Stimulated activated CD4-positive, alpha-beta T cell treated with anti-CD3 and anti-CD28 coated beads, Interleukin-2, amount 100 ng/mL, for 48 hours (primary cell): ENCODE data around the gene STAT5B.
"Not testable (repeated sequence)": the region's sequence is repeated elsewhere in the genome, so short reads cannot be mapped to it uniquely, and the experiment has no call there.

Source experiments
- DNase-seq, 2 donors: peaks; one replicate each; pipeline ENCODE4 v3.0.0-alpha.2; 2020

The STAT5B gene

DNA sequence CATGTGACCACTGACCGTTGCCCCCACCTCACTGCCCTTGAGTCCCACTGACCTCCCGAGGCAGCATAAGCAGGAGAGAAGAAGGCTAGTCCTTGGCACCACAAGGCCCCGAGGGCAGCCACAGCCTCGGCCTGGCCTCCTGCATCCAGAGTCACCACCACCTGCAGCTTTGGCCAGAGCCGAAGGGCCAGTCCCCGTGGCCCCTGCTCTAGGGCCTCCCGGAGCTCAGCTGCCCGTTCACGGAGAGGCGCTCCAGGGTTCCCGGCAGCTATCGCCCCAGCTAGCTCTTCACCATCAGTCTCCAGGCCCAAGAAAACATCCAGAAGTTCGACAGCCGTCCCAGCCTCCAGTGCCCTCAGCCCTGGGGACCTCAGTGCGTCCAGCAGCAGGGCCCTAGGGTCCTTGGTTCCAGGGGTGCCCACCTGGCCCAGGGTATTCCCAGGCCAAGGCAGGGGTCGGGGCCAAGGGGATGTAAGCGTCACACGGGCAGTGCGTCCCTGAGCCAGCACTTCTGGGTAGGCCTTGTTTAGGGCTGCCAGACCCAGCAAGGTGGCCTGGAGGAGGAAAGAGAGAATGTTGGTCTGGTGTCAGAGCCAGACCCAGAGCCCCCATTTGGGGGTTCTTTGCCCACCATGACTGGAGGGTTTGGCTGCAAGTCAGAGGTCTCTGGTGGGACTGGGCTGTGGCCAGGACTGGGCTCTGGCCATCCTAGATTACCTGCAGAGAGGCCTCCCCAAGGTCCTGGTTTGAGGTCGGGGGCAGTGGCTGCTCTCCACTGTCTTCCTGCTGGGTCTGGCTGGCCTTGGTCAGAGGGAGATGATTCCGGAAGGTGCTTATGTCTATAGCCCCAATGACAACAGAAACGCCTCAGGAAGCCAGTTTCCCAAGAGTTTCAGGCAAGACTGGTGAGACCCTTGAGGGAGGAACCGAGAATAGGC lies 83.7 kb downstream of the STAT5B start:
- DNase-seq: no peak

DNA sequence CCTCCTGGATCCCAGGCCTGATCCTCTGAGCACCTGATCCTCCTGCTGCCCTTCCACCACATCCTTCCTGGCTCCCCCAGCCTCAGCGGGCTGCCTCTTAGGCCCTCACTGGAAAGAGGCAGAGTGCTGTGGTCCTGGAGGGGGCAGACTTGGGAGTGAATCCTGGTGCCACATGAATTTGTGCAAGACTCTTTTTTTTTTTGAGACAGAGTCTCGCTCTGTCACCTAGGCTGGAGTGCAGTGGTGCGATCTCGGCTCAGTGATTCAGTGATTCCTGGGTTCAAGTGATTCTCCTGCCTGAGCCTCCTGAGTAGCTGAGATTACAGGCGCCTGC lies 84.9 kb downstream of the STAT5B start:
- DNase-seq: no peak

DNA sequence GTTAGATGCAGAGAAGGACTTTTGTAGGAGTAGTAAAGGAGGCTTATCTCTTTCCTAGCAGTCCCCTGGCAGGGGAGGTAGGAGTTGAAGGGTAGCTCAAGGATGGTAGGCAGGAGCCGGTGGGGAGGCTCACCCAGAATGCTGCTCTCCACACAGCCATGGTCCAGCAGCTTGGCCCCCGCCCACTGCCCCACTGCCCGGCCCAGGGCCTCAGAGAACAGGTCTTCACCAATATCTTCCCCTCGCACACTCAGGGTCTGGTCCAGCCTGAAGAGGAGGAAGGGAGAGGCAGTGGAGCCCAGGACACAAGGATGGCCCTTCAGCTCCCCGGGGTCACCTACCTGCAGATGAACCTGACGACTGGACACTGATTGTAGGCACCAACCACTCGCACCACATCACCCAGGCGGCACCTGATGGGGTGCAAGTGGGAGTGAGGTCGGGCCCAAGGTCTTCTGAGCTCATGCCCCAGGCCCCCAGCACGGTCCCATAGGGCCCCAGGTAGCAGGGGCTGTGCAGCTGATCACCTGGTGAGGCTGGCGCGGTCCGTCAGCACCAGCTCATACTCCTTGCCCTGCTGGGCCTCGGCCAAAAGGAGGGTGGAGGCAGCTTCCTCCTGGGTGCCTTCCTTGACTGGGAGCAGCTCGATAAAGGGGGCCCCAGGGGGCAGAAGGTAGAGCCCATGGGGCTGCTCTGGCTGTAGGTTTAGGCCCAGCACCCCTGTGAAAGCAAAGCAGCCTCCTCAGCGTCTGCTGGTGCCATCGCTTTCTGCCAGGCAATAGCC lies 85.5 kb downstream of the STAT5B start:
- DNase-seq: no peak

DNA sequence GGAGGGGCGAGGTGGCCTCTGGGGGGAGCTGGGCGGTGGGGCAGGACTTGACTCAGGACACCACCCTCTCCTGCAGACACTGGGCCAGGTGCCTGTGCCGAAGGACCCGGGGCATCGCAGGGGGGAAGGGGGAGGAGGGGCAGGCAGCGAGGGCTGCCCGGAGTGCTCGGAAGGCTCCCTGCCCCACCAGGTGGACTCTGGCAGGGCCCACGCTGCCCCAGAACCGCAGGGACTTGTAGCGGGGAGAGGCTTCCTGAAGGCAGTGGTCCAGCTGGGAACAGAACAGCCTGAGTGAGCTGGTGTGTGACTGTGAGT lies 86.6 kb downstream of the STAT5B start:
- no peak for DNase-seq

DNA sequence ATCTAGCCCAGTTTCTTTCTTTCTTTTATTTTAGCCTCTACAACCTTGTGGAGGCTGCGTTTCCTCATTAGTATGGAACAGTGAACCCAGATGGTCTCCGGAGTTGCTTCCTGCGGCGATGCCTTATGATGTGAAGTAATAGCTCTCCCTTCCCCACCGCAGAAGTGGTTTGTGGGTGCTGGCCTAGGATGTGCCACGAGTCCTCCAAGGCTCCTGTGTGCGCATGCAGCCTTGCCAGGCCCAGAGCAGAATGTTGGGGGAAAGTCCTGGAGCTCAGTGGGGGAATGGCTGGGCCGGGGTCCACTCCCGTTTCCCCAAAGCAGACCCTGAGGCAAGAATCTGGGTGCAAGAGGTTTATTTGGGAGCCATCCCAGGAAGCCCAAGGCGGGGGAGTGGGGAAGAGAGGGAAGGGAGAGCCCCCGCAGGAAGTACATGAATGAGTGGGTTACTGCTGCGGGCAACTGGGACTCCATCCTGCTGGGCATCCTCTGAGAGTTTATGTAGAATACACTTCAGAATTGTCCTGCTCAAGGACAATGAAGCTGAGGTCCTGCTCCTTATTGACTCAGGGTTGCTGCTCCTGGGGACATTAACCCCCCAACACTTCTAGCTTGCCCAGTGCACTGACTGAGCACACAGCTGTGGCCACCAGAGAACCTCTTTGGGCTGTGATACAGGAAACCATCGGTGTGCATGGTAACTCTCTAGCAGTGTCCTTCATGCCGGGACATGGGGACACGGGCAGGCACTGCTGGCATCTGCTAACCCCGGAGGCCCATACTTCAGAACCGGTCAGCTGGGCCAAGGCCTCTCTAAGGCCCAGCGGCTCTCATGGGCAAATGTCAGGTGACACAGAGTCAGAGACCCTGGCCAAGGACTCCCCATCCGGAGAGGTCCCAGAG lies 87.2 kb downstream of the STAT5B start:
- no peak for DNase-seq

DNA sequence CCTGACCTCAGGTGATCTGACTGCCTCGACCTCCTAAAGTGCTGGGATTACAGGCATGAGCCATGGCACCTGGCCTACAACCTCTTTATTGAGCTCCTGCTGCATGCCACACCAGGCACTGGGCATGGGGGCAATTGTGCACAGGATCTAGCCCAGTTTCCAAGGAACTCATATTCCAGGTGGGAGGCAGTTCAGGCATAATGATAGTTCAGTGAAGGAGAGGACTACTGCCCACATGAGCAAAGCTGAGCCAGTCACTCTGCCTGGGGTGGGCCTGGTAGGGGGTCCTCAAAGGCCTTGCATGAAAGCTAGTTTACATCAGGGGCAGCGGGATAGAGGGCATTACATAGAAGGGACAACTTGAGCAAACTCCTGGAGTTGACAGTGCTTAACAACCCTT lies 88.4 kb downstream of the STAT5B start:
- DNase-seq: no peak

DNA sequence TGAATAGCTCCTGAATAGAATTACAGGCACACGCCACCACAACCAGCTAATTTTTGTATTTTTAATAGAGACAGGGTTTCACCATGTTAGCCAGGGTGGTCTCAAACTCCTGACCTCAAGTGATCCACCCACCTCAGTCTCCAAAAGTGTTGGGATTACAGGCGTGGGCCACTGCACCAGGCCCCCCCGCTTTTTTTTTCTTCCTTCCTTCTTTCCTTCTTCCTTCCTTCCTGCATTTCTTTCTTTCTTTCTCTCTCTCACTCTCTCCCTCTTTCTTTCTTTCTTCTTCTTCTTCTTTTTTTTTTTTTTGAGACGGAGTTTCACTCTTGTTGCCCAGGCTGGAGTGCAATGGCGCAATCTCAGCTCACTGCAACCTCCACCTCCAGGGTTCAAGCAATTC lies 90.0 kb downstream of the STAT5B start:
- DNase-seq: not testable (repeated sequence)

DNA sequence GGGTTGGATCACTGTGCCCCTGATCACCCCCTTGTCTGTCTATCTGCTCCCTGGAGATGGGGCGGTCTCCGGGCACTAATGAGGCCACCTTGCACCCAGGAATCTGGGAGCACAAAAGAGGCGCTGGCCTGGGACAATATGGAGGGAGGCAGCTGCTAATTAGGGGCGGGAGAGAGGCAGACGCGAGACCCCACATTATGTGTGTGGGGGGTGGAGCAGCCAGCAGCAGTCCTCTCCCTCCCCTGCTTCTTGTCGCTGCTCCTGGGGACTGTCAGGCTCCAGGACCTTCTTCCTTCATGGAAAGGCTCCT lies 90.6 kb downstream of the STAT5B start:
- DNase-seq: no peak

DNA sequence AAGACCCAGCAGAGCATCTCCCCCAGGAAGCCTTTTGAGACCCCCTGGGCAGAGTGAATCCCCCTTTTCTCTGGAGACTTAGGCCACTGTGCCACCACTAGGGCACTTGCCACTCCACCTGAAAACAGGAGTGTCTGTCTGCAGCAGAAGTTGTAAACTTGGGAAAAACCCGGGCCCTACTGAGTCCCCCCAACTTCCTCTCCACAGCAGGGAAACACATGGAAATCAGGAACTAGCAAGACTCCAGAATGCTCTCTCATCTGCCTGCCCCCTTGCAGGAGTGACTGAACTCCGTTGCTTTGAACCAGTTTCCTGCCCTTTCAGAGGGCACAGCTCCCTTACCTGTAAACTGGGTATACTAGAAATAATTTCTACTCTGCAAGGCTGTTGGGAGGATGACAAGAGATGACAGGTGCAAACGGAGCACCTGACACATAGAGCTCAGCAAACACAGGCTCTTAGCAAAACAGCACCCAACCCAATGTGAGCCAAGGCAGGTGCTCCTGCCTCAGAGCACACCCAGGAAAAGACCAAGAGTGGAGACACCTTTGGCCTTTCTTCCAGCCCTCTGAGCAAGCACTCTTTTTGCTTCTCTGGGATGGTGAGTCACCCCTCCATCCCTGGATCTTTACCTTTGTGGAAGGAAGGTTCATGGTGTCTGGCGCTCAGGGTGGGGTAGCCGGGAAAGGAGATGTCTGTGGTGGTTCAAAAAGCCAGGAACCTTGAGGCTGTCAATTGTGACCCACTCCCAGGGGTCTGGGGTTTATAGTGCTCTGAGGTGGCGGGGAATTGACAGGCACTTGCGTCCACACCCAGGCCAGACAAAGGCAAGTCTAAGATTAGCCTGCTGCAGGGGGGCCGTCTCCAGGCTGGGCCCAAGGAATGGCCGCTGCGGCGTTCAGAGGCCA lies 91.2 kb downstream of the STAT5B start, which contains the start of gene HCRT:
Gene HCRT (minus strand): TSS at position 740 of the 908 bp plus-strand sequence. CDS start 87 bp downstream, at position 653.
- DNase-seq: no peak

DNA sequence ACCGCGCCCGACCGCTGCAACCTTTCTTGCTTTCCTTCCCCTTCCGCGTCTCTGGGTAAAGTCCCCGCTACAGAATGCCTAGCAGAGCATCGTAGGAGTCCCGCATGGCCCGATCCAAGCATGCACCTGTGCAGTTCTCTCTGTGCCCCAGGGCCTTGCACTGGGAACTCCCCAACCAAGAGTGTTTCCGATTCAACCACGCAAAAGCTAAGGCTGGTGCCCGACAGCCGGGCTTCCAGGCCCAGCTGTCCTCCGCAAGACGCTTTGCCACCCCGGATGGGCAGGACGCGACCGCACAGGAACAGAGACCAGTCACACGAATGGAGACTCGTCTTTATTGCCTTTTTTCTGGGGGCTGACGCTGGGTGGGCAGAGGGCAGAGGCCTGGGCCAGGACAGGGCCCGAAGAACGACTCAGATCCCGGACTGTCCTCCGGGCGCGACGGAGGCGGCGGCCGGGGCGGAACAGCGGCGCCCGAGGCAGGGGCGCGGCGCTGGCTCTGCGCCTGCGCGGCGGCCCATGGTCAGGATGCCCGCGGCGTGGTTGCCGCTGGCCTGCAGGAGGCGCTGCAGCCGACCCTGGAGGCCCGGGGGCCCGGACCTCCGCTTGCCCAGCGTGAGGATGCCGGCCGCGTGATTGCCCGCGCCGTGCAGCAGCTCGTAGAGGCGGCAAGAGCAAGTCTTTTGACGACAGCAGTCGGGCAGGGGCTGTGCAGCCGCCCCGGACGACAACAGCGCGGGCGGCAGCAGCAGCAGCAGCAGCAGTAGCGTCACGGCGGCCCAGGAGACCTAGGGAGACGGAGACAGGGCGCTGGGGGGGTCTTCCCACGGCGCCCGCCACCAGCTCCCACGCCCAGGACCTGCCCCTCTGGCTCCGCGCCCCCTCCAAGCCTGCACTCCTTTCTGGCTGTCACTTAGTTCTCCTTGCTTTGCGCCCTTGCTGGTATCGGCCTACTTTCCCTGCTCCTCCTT lies 92.2 kb downstream of the STAT5B start:
- DNase-seq: peak; percentile 79 to 88

DNA sequence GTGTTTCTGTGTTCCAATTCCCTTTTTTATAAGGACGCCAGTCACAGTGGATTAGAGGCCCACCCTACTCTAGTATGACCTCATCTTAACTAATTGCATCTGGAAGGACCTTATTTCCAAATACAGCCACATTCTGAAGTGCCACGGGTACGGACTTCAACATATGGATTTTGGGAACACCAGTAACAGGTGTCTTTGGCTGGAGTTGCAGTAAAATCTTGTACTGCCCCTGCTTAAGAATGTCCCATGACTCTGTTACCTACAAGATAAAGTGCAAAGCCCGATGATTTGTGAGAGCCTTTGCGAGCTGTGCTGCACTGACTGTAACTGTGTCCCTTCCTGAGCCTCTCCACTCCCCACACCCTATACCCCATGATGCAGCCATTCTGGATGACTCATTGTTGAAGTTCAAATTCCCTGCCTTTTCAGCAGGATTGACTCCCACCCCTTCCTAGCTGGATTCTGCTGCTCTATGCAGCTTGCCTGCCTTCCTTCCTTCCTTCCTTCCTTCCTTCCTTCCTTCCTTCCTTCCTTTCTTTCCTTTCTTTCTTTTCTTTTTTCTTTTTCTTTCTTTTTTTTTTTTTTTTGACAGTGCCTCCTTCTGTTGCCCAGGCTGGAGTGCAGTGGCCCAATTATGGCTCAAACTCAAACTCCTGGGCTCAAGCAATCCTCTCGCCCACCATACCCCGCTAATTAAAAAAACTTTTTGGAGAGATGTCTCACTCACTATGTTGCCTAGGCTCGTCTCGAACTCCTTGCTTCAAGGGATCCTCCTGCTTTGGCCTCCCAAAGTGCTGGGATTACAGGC lies 93.1 kb downstream of the STAT5B start:
- no peak for DNase-seq

DNA sequence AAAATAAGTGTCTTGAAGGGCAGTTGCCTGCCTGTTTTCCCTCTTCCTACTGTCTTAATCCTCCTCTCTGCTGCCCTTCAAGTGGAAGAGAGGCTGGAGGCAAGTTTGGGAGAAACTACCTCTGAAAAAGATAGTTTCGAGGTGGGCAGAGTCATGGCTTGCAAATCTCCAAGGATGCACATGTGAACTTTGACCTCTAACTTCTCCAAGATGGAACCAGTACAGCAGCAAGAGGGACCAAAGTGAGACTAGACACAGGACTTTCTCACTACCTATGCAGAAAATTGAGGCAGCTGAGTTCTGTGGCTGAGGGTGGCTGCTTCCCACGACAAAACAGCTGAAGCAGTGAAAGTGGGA lies 94.4 kb downstream of the STAT5B start:
- no peak for DNase-seq

DNA sequence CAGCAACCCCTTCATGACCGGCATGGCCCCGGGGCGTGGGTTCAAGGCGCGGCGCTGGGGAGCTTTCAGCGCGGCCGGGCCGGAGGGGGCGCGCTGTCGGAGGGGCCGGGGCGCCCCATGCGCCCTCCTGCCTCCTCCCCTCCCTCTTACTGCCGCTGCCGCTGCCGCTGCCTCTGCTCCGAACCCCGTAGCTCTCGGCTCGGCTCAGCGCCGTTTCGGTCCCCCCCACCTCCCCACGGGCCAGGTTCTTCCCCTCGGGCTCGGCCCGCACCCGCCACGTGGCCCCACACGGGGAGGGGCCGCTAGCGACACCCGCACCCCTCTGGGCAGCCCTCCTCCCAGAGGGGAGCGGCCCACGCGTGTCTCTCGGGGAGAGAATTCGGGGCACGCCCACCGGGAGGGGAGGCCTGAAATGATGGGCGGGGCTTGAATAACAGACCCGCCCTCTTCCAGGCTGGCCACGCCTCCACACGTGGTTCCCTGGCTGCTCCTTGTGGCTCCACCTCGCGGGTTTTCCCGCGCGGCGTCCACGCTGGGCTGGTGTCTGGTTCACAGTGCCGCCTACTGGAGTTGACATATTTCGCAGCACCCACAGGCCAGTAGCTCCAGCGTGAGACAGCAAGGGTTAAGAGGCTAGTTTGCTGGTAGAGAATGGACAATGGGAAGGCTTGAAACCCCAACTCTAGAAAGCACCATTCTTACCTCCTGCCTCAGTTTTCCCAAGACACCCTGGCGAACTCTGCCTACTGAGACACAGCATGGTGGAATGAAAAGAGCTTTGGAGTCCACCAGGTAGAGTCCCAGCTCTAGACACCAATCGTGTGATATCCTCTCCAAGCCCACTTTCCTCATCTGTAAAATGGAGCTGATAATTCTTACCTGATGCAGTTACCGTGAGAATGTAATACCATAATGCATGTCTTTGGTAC lies 95.0 kb downstream of the STAT5B start, which contains the start of gene KCNH4:
Gene KCNH4 (minus strand): TSS at position 221 of the 929 bp plus-strand sequence. CDS start 197 bp downstream, at position 24.
- peak; percentile 91 to 94 for DNase-seq

DNA sequence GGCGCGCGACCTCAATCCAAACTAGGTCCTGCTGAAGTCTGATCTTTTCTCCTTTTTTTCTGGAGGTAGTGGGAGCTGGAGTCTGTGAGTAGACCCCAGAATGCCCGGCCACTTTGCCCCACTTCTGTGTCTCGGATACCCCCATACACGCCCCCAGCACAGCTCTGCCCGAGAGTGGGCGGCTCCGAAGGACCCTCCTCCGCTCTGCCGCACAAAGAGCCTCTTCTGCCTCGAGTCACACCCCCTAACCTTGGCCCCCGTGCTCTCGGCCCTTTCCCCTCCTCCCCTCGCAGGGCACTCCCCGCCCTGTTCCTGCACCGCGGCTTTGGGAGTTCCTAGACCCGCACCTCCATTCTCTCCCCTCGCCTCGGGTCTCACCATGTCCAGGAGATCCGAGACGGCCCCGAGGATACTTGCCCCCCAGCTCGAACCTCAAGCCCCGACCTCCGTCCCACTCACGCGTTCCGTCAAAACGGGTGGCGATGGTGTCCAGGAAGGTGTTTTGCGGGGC lies 95.7 kb downstream of the STAT5B start:
- DNase-seq: no peak

DNA sequence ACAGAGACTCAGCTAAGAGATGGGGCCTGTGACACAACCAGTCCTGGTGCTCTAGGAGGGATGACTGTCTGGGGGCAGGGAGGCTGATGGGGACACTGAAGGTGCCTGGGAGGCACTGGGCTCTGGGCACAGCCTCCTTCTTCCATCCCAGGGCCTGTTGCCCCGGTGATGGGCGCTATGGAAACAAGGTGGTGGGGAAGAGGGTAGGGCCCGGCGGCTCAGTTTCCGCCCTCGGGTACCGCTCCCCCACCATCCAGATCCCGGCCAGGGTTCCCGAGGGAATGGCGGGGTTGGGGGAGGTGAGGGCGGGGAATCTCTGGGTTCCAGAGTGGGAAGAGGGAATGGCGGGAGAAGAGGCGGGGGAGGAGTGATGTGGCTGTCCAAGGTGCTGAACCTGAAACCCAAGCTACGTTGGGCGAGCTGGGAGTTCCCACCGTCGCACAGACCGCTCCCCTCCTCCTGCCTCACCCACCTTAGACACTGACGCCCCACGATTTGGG lies 96.2 kb downstream of the STAT5B start:
- DNase-seq: peak in 1 of 2 donors; percentile 29

DNA sequence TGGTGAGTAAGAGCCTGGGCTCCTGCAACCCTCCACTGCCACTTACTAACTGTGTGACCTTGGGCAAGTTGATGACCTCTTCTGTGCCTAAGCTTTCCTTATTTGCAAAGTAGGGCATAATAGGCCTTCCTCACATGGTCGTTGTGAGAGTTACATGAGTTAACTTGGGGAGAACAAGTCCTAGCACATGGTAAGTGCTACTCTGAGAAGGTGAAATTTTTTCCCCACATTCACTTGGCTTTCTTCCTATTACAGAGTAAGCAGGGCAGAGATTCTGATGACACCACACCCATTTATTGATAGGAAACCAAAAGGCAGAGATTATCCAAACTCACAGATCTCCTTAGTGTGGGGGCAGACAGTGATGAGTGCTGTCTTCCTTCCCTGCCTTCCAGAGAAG lies 96.9 kb downstream of the STAT5B start:
- DNase-seq: no peak

DNA sequence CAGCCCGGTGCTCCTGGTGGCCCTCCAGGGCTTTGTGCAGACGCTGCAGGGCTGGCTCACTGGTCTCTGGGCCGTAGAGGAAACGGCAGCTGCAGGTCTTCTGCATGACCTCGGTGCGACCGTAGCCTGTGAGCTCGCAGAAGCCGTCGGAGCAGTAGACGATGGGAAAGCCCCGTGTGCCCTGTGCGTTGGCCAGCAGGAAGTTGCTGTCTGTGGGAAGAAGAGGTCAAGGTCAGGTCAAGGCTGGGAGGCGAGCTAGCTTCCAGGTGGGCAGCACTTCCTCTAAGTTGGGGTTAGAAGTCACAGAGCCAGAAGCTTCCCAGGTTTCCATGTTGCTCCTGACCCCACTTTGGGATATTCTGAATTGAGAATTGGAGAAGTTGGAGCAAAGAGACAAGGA lies 97.4 kb downstream of the STAT5B start:
- DNase-seq: no peak

DNA sequence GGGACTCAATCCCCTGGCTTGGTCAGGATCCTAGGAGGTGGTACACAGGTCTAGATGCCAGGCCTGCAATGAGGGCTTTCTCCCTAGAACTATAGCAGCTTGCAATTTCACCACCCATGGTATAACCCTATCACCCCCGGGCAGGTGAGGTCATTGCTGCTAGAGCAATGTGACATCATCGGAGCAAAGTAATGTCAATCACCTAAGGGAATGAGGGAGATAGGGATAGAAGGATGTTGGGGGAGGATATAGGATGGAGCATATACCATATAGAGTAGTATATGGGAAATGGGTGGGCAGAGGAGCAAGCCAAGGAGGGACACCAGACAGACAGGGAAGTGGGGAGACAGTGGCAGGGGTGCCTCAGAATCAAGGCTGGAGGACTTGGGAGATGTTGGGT lies 98.5 kb downstream of the STAT5B start:
- DNase-seq: no peak
